Body of pancreas (tissue), 4 donors: Measurements from ENCODE around the gene OR2A5.

Experiments used
- CTCF ChIP-seq, 7 experiments: fragments of 450-650 bp in 4 of 7; fragments of 200-600 bp in 3 of 7; sonication (generic) in 3 of 7; IDR thresholded peaks; one replicate each; pipeline ENCODE4 v1.5.1; 2016 to 2019; ENCODE audit warnings: antibody characterized with exemption in 7 of 7
- POLR2A ChIP-seq, 3 donors: fragments of 450-650 bp; IDR thresholded peaks; one replicate each; pipeline ENCODE4 v1.6.1; 2016; ENCODE audit warnings: antibody characterized with exemption in 3 of 3, mild to moderate bottlenecking in 2 of 3

GRCh38 chr7:144086730-144087129 is 38.0 kb downstream of the OR2A5 start:
- no peak for TF ChIP-seq CTCF (IDR thresholded peaks at IDR 0.05)
- no peak for TF ChIP-seq POLR2A (IDR thresholded peaks at IDR 0.05)
